GM21528 (cell line): ENCODE measurements around the gene LAT.
"Not testable (repeated sequence)": the region's sequence is repeated elsewhere in the genome, so short reads cannot be mapped to it uniquely, and the experiment has no call there.

Experiments
- ATAC-seq: cut with Tn5 transposase; IDR thresholded peaks from one replicate; pipeline ENCODE4 v1.9.1; 2021; ENCODE audit warnings: mild to moderate bottlenecking, moderate library complexity; ENCODE audit not compliant: unreplicated experiment, low FRiP score

LAT gene

DNA sequence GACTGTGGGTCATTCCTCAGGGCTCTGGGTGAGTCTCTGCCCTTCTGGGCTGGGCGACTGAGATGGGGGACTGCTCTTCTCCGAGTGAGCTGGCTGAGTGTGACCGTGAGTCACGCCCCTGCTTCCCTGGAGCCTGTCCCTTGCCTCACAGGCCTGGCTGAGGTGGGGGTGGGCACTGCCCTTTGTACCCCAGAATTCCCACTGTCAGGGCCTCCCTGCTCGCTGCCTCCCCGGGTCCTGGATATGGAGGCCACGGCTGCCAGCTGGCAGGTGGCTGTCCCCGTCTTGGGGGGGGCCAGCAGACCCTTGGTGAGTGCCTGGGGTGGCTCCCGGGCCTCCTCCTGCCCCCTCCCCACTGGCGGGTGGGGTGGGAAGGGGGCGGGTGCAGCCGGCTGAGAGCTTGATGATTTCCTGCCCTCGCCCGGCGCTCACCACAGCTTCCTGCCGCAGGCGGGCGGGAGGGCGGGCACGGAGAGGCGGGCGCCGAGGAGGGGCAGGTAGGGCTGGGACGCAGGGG lies at the start of gene LAT:
Gene LAT (plus strand): TSS at position 434 of the 517 bp plus-strand sequence. CDS start 366 bp downstream, outside the sequence.
- ATAC-seq: no peak

DNA sequence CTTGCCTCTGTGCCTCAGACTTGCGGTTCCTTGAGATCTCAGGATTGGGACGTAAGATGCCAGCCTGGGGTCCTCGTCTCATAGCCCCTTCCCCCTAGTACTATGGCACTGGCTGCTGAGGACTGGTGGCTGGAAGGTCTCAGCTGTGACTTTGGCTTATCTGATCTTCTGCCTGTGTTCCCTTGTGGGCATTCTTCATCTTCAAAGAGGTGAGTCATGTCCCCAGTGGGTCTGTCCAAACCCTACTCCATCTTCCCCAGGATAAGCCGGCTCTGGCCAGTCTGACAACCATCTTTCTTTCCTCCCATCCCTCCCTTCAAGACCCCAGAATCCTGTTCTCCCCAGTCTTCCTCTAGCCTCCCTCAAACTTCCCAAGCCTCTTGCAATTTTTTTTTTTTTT lies 49.5 kb upstream of the LAT start:
- no peak for ATAC-seq

DNA sequence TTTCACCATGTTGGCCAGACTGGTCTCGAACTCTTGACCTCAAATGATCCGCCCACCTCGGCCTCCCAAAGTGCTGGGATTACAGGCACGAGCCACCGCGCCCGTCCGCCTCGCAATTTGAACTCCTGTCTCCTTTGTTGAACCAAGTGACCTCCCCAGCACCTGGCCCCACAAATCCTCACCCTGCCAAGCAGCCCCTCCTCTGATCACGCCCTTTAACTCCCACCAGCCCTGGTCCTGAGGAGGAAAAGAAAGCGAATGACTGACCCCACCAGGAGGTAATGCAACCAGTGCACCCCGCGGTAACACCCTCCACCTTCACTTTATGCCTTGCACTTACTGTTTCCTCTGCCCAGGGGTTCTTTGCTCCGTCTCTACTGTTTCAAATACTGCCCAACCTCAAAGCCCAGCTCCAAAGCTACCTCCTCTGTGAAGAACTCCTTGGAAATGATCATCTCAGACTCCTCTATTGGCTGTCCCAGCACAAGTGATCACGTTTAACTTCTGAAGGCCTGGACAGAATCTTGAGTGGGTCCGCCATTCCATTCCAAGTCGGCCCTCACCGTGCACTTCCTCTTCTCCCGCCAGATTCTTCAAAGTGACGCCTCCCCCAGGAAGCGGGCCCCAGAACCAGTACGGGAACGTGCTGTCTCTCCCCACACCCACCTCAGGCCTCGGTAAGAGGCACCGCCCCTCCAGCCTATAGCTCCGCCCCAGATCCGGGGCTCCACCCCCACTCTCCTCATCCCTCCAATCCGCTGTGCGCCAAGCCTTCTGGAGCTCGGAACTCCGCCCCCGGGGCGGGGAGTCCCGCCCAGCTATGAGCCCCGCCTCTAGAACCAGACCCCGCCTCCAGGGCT lies 48.7 kb upstream of the LAT start:
- no peak for ATAC-seq

DNA sequence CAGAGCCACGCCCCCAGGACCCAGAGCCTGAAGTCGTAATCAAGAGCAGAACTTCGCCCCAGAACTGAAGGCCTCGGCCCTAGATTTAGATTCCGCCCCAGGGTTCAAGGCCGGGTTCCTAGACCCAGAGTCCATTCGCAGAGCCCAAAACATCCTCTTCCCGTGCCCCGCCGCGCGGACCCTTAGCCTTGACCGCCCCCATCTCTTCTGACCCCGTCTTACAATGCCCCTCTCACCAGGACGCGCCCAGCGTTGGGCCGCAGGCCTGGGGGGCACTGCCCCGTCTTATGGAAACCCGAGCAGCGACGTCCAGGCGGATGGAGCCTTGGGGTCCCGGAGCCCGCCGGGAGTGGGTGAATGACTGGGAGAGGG lies 48.1 kb upstream of the LAT start:
- ATAC-seq: no peak

GRCh38 chr16:28937222-28937876 lies 47.5 kb upstream of the LAT start:
- no peak for ATAC-seq

DNA sequence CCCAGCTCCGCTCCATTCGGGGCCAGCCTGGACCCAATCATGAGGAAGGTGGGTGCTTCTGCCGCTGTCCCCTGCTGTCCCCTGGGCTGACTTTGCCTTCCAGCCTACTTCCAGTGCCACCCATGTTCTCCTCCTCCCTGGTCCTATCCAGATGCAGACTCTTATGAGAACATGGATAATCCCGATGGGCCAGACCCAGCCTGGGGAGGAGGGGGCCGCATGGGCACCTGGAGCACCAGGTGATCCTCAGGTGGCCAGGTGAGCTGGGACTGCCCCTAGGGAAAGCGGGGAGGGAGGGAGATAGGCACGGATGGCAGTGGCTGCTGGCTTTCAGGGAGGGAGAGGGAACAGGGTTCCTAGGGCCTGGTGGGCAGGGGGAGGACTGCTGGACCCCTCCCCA lies 46.1 kb upstream of the LAT start:
- no peak for ATAC-seq

DNA sequence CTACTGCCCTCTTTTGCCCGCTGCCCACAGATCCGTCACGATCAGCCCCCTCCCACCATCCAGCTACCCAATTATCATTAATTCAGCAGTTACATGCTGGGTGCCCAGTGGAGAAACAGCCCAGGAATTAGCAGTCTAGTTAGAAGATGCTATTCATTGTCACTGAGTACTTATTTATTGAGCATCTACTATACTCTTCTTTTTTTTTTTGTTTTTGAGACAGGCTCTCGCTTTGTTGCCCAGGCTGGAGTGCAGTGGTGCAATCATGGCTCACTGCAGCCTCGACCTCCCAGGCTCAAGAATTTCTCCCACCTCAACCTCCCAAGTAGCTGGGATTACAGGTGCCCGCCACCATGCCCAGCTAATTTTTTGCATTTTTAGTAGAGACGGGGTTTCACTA lies 45.0 kb upstream of the LAT start:
- ATAC-seq: not testable (repeated sequence)

DNA sequence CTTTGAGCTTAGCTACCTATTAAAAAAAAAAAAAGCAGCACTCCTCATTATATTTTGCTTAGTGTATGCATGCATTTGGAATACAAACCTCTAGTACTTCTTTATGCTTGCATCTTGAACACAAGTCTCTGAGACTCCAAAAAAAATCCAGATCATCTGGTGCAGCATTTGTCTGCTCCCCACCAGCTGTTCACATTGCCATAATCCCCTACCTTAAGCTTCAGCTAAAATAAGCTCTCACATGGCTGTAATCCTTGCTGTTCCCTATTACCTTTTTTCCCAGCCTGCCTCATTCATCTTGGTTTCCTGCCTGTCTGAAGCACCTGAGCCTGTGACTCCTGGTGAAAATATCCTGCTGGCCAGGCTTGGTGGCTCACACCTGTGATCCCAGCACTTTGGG lies 41.6 kb upstream of the LAT start:
- no peak for ATAC-seq

- ATAC-seq: no peak
These were observed 38.2 kb upstream of the LAT start for GRCh38 chr16:28946681-28947080.

GRCh38 chr16:28950648-28951409 lies 34.0 kb upstream of the LAT start, which contains the start of gene NFATC2IP:
Gene NFATC2IP (plus strand): TSS chr16:28950937. CDS start chr16:28951012, 75 bp downstream.
- peak; percentile 95 for ATAC-seq

GRCh38 chr16:28951410-28951943 lies 33.4 kb upstream of the LAT start:
- no peak for ATAC-seq

- ATAC-seq: no peak
These were observed 26.6 kb upstream of the LAT start for GRCh38 chr16:28958216-28958615.

- ATAC-seq: no peak
These were observed 26.0 kb upstream of the LAT start for GRCh38 chr16:28958836-28959235.

- ATAC-seq: no peak
These were observed 20.8 kb upstream of the LAT start for GRCh38 chr16:28964072-28964471.

DNA sequence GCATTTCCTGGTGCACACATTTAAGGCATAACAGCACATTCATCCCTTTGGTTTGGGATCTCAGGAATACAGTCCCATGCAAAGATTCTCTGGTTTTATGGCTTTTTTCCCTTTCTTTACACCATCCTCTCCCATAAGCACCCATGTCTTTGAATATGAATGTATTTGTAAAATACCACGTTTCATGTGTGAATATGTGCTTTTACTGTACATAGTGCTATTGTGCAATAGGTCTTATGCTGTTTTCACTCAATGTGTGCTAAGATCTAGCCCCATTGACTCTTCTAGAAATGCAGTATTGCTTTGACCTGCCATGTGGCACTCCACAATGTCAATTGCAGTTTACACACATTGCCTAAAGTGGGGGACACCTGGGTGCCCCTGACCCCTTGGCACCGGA lies 20.4 kb upstream of the LAT start:
- ATAC-seq: no peak

GRCh38 chr16:28967156-28967555 lies 17.7 kb upstream of the LAT start:
- ATAC-seq: no peak

- not testable (repeated sequence) for ATAC-seq
These were observed 15.2 kb upstream of the LAT start for GRCh38 chr16:28969696-28970095.

GRCh38 chr16:28974007-28974436 lies 10.8 kb upstream of the LAT start:
- ATAC-seq: peak; percentile 16

GRCh38 chr16:28974437-28975157 lies 10.3 kb upstream of the LAT start, which contains the start of gene SPNS1:
Gene SPNS1 (plus strand): TSS chr16:28974778. CDS start chr16:28975152, 374 bp downstream.
- peak; percentile 72 for ATAC-seq

DNA sequence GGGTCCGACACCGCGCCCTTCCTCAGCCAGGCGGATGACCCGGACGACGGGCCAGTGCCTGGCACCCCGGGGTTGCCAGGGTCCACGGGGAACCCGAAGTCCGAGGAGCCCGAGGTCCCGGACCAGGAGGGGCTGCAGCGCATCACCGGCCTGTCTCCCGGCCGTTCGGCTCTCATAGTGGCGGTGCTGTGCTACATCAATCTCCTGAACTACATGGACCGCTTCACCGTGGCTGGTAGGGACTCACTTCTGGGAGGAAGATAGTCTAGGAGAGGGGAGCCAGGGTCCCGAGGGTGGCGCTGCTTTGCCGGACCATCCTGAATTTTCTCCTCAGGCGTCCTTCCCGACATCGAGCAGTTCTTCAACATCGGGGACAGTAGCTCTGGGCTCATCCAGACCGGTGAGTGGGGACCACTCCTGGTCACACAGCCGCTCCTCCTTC lies 9.7 kb upstream of the LAT start:
- peak; percentile 15 for ATAC-seq
